Mucosa of gallbladder (tissue), 1 donor: ENCODE measurements around the gene ARF1. TPM values are rescaled to one million over a fixed set of nuclear protein-coding genes. Genes with fewer than 3 reads are reported as not detected.
A peak's percentile ranks its signal among the peaks of the same experiment; 100 is the strongest.

ENCODE experiments used
- DNase-seq: peaks from one replicate; pipeline ENCODE4 v3.0.0-alpha.2; 2020; ENCODE audit warnings: low spot score
- total RNA-seq: library from RNA; stranded (reverse); gene quantifications from one replicate; pipeline ENCODE4 v1.2.1, GENCODE V29; 2021
- donor health status: DM: no; HTN: no; CAD: no.

ARF1 gene
- total RNA-seq, 1 donor from 2014 or later: 419 TPM

DNA sequence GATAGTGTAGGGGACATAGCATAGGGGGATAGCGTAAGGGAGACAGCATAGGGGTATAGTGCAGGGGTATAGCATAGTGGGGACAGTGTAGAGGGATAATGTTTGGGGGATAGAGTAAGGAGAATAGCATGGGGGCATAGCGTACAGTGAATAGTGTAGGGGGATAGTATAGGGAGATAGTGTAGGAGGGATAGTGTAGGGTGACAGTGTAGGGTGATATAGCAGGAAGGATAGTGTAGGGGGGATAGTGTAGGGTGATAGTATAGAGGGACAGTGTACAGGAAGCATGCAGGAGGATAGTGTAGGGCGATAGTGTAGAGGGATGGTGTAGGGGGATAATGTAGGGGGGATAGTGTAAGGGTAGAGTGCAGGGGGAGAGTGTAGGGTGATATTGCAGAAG lies 11.7 kb upstream of the ARF1 start:
- no peak for DNase-seq

DNA sequence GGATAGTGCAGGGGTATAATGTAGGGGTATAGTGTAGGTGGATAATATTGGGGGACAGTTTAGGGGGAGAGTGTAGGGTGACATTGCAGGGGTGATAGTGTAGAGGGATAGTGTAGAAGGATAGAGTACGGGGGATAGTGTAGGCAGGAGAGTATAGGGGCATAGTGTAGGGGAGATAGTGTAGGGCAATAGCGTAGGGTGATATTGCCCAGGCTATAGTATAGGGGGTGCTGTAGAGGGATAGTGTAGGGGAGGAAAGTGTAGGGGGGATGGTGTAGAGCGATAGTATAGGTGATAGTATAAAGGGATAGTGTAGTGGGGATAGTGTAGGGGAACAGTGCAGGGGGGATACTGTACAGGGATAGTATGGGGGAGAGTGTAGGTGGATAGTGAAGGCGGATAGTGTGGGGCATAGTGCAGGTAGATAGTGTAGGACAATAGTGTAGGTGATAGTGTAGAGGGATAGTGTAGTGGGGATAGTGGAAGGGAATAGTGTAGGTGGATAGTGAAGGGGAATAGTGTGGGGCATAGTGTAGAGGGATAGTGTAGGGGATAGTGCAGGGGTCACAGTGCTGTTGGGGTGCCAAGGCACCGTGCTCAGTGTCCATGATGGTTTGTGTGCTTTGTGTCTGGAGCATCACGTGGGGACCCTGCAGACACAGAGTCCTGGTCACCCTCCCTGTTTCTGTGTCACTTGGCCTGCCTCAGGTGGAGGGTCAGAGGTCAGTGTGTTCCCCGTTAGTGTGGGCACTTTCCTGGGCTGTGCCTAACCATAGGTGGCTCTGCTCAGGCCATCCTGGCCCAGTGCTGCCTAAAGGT lies 10.5 kb upstream of the ARF1 start:
- DNase-seq: no peak

DNA sequence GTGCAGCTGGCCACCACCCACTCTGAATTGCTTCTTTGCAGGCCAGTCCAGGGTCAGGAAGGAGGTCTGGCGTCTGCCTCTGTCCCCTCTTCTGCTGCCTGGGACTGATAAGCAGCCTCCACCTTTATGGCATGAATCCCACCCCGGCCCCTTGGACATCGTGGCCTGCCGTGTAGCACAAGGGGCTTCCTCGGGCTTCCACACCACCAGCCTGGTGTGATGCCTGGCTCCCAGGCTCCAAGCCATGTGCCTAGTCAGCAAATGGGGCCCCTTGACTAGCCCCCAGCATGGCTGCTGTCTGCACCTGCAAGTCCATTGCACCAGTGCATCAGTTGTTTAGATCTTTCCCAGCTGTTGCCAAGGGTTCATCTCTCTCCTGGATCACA lies 9.9 kb upstream of the ARF1 start:
- DNase-seq: no peak

GRCh38 chr1:228073061-228073856 lies 9.2 kb upstream of the ARF1 start:
- DNase-seq: no peak

DNA sequence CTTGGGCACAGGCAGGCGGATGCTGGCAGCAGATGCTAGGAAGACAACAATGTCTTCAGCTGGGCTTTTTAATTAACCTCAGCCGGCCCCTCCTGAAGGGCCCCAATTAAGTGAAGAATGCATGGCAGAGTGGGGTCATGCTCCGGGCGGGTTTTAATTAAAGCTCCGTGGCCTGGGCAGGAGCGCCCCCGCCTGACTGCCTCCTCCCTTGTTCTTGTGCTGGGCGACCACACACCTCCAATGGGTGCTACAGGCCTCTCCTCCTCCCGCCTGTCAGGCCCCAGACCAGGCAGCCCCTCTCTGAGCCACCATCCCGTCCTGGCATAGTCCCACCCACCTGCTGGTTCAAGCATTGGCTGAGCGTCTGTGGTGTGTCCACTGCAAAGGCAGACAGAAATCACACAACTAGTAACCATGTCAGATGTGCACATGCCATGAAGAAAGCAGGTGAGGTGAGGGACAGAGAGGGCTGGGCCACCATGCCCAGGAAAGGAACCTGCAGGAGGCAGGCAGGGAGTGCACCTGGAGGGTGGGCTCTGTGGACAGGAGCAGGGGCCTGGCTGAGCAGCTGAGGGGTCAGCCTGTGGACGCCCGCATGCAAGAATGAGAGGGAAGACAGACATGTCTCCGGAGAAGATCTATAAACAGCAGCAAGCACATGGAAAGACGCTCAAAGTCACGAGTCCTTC lies 8.5 kb upstream of the ARF1 start:
- DNase-seq: no peak

DNA sequence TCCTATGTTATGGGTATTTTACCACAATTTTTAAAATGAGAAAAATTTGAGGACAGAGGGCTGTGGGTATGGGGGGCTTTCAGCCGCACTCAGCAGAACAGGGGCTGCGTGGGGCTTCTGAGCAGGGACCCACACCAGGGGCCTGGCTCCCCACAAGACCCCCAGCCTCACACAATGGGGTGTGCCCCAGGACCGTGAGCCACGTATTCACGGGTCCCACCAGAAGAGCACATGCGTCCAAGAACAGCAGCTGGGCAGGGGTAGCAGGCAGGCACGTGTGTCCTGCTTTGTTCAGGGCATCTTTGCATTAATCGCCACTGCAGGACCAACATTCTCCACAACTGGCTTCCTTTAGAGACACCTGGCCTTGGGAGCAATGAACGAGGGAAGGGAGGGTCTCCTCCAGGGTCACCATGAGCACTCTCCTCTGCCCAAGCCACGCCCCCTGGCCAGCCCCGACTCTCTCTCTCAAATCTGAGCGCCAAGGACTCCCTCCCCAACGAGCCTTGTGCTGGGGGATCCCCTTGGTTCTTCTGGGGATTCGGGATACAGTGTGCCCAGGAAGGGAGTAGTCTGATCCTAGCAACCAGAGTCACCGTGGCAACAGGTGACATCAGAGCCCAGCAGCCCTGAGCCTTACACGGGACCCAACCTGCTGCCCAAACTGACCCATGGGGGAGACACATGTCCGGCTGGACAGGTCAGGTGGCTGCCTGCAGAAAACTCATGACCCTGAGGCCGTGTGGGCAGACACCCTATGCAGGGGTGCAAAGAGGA lies 7.4 kb upstream of the ARF1 start:
- no peak for DNase-seq

- no peak for DNase-seq
These were observed 6.7 kb upstream of the ARF1 start for GRCh38 chr1:228075801-228076271.

GRCh38 chr1:228076796-228077430 lies 5.6 kb upstream of the ARF1 start:
- DNase-seq: no peak

- DNase-seq: no peak
These were observed 4.8 kb upstream of the ARF1 start for GRCh38 chr1:228077565-228078330.

- no peak for DNase-seq
These were observed 3.5 kb upstream of the ARF1 start for GRCh38 chr1:228079013-228079412.

DNA sequence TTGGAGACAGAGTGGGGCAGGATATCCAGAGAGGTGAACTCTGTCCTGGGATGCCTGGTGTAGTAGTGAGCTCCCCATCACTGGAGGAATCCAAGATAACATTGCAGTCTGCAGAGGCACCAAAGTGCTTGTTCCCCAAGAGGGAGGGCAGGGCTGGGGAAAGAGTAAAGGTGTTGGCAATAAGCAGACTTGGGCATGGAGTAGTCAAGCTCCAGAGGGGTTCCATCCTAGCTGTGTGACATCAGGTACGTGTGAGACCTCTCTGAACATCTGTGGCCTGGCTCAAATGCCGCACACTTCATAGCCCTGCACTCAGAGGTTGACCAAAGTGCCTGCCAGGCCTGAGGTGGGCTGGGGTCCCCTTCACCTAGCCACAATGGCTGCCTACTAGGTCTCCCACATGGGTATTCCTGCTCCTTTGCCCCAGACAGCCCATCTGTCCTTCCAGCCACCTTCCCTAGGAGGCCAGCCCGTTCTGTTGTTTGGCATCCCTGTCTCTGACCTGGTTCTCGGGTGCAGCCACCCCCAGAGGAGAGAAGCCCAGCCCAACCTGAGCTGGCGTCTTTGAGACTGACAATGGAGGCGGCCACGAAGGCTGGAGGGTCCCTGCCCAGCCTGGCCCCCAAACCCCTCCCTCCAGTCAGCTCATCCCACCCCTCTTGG lies 2.8 kb upstream of the ARF1 start:
- DNase-seq: no peak

DNA sequence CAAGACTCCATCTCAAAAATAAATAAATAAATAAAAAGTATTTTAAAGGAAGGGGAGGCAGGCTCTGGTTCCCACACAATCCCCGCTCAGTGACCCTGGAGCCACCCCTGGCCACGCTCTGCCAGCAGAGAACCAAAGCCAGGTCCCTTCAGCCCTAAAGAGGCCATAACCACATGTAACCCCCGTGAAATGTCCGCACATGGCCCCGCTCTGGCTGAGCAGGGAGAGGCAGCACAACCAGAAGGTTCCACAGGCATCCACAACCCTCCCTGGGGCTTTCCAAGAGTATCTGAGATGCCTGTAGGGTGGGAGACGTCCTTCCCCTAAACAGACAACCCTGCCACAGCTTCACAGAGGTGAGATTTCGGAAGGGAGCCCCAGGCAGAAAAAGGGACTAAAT lies 1.4 kb upstream of the ARF1 start:
- DNase-seq: no peak

- no peak for DNase-seq
These were observed 812 bp upstream of the ARF1 start for GRCh38 chr1:228081578-228082213.

GRCh38 chr1:228082918-228083870 lies 686 bp downstream of the ARF1 start:
- DNase-seq: peak; percentile 61

GRCh38 chr1:228083871-228084278 lies 1.4 kb downstream of the ARF1 start:
- DNase-seq: no peak

- DNase-seq: no peak
These were observed 1.8 kb downstream of the ARF1 start for GRCh38 chr1:228084325-228084724.

- no peak for DNase-seq
These were observed 2.3 kb downstream of the ARF1 start for GRCh38 chr1:228084797-228085196.

DNA sequence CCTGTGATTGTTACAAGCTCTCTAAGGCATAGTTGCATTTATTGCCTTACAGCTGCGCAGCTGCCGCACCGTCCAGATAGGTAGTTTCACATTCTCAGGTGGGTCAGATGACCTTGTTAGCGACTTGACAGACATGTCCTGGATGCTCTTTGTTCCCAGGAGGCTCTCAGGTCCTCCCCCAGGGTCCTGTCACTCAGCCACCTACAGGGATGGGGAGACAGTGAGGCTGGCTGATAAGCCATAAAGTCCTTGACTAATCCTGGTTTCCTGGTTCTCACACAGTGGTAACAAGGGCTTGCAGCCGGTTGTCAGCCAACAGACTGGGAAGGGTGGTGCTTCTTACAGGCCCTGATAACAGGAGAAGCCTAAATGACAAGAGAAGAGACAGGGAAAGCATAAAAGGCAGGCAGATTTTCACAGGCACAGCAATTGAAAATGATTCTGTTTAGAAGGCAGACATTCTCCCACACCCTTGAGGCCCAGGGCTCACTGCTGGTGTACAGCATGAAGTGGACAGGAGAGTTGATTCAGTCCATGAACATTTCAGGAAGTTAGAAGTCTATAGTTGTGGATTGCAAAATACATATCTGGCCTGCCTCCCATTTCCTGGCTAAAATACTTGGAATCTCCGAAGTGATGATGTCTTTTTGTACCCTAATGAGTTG lies 2.9 kb downstream of the ARF1 start:
- no peak for DNase-seq
